Measurements from ENCODE around the gene SLC25A3.
"Not testable (repeated sequence)": the region's sequence is repeated elsewhere in the genome, so short reads cannot be mapped to it uniquely, and the experiment has no call there.

The SLC25A3 gene

DNA sequence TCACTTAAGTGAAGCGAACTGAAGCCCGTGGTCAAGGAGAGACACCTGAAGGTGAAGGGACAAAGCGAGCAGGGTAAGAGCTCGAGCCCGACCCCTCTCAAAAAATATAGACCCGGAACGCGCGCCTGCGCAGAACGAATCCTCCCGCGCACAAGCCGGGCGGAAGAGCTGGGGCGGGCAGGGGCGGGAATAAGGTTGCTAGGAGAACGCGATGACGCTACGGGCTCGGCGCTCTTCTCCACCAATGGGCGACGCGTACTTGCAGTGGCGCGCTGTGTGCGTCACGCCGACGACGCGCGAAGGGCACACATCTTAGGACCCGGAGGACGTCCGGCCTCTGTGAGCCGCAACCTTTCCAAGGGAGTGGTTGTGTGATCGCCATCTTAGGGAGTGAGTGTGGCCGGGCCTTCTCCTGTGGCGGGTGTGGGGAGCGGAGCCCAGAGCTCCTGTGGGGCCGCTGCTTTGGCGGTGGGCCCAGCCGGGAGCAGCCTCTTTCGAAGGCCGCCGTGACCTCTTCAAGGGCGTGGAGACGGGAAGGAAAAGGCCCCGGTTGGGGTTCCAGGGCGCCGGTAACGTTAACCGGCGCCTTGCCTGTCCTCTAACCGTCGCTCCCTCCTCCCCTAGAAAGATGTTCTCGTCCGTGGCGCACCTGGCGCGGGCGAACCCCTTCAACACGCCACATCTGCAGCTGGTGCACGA is at the start of gene SLC25A3:
TSS of gene SLC25A3 (plus strand) at position 336 of the 699 bp plus-strand sequence. CDS start at position 629, 293 bp downstream.
- DNase-seq, result peak; percentile 94

DNA sequence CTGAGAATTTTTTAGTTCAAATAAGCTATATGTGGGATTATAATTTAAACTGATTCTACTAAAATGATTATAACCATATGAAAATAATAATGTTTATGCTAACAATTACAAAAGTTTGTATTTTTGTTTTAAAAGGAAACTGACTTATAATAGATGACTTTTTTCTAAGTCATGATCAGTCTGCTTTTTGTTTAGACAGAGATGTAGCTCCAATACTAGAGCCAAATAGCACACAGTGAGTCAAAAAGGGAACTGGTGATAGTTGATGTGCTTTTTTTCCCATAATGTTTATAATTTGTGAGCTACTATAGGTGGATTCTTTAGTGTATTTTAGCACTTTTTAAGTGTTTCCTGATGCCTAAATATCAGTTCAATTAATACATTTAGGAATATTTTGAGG is 49.8 kb upstream of the SLC25A3 start:
- no peak for DNase-seq

DNA sequence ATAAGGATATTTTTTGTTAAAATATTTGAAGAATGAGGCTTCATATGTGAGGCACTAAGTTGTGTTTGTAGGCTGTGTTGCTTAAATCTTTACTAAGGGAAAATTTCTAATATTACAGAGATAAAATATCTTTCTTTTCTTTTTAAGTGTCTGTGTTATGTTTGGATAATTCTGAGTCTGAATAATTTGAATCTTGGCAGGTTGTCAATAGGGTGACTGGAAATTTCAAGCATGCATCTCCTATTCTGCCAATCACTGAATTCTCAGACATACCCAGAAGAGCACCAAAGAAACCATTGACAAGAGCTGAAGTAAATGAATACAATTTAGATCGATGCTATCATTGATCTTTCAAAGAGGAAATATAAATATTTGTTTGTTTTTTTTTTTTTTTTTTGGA is 48.7 kb upstream of the SLC25A3 start:
- DNase-seq, result no peak

DNA sequence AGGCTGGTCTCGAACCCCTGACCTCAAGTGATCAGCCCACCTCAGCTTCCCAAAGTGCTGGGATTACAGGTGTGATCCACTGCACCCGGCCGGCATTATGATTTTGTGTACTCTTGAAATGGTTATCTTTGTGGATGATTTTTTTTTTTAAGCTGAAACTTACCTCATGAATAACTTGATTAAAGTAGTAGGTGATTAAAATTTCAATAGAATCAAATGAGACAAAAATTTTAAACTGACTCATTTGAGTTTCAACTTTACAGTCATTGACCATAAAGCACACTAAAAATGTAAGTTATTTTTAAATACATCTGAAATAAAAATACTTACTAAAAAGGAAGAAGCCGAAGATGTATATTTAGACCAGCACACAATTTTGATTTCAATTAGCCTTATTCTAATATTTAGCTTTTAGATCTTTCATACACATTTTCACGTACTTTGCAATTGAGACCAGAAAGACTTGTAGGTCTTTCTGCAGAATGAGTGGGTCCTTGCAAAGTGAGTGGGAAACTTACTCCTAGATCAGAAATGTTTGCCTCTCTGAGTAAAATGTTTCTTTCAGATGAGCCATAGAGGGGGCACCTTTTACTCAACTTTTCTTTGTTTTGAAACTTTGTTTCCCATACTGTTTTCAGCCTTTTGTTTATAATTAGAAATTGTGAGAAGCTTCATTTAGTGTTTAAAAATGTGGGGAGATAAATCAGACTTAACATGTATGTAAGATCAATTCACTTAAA is 43.9 kb upstream of the SLC25A3 start:
- DNase-seq, result no peak

DNA sequence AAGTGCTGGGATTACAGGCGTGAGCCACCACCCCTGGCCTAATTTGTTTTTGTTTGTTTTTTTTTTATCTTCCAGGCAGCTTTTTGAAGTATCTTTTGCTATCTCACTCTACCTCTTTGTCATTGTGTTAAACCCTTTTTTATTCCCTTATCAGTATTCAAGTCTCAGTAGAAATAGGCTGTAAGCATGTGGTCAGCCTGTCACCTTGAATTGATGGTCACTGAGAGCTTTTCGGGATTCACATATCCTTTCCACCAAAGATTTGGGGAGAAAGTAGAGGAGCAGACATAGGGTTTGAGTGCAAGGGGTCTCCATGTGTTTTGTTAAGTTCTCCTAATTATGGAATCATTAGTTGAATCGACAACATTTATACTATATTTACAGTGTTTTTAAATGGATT is 41.7 kb upstream of the SLC25A3 start:
- no peak for DNase-seq

DNA sequence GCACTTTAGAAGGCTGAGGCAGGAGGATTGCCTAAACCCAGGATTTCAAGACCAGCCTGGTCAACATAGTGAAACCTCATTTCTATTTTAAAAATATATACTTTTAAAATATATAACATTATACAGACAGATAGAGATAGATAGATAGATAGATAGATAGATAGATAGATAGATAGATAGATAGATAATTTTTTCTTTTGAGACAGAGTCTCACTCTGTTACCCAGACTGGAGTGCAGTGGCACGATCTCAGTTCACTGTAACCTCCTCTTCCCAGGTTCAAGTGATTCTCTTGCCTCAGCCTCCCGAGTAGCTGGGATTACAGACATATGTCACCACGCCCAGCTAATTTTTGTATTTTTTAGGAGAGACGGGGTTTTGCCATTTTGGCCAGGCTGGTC is 35.4 kb upstream of the SLC25A3 start:
- not testable (repeated sequence) for DNase-seq

DNA sequence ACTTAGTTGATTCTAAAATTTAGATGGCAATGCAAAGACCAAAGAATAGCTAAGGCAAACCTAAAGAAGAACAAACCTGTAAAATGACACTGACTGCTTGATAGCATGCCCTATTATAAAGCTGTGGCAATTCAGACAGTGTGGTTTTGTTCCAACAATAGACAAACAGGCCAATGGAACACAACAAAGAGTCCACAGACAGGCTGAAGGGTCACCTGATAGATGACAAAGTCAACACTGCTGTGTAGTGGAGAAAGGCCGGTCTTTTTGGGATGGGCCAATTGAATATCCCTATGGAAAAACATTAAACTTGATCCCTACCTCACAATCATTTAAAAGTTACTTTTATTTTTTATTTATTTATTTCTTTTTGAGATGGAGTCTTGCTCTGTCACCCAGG is 33.8 kb upstream of the SLC25A3 start:
- no peak for DNase-seq

DNA sequence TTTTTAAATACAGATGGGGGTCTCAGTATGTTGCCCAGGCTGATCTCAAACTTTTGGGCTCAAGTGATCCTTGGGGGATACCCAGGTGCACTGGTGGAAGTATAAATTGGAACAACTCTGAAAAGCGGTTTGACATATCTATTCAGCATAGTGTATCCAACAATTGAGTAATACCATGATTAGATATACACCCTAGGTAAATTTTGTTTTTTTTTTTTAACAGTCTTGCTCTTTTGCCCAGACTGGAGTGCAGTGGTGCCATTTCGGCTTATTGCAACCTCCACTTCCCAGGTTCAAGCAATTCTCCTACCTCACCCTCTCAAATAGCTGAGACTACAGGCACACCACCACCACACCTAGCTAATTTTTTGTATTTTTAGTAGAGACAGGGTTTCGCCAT is 31.6 kb upstream of the SLC25A3 start:
- DNase-seq, result no peak

DNA sequence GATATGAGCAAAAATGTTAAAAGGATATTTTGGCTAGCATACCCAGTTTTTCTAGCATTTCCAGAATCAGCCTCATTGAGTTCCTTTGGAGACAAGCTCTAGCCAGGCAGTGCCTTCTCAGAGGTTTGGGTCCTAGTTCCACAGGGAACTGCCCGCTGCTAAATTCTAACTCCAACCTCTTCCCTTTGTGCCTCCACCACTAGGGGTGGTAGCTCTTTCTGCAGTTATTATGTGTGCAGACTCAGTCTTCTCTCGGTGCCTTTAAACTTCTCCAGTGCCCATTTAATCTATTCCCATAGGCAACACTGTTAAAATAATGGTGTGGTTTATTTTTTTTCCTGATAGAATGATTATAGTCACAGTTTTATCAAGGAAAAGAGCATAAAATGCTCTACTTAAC is 21.5 kb upstream of the SLC25A3 start:
- no peak for DNase-seq

DNA sequence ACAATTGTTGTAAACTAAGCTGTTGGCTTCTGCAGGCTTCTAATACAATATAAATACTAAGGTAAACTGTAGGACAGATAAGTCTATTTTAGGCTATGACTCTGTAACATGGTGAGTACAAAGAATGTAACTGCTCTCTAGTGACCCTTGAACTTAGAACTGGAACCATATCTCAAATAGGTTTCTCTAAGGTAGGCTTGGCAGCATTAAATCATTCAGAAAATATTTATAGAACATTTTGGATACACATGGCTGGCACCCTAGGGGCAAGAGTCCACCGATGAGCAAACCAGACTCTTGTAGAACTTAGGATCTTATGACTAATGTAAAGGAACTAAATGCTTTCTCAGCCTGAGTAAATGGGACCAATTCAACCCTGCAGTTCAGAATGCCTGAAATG is 19.4 kb upstream of the SLC25A3 start:
- no peak for DNase-seq

DNA sequence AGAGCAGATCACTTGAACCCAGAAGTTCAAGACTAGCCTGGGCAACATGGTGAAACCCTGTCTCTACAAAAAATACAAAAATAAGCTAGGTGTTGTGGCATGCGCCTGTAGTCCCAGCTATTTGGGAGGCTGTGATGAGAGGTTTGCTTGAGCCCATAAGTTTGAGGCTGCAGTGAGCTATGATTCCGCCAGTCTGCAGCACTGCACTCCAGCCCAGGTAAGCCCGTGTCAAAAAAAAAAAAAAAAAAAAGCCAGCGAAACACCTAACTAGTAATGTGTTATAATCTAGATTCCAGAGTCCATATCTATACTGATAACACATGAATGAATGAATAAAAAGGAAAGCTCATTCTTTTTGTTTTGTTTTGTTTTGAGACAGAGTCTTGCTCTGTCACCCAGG is 18.5 kb upstream of the SLC25A3 start:
- DNase-seq, result no peak

DNA sequence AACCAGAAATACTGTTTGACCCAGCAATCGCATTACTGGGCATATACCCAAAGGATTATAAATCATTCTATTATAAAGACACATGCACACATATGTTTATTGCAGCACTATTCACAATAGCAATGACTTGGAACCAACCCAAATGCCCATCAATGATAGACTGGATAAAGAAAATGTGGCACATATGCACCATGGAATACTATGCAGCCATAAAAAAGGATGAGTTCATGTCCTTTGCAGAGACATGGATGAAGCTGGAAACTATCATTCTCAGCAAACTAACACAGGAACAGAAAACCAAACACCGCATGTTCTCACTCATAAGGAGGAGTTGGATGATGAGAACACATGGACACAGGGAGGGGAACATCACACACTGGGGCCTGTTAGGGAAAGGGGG is 16.7 kb upstream of the SLC25A3 start:
- DNase-seq, result not testable (repeated sequence)

DNA sequence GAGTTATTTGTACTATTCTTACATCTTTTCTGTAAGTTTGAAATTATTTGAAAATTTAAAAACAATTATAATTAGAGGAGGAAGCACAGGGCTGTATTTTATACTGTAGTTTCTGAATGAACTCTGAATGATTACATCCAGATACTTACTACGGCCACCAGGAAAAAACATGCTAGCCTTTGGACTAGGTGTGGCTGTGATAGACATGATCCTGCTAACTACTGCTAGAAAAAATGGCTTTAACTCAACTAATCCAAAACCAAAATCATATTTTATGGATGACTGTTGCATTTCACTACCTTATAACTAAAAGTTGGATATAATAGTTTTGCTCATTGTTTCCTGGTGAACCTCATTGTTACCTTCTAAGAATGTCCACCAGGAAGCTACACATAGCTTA is 15.1 kb upstream of the SLC25A3 start:
- DNase-seq, result no peak

DNA sequence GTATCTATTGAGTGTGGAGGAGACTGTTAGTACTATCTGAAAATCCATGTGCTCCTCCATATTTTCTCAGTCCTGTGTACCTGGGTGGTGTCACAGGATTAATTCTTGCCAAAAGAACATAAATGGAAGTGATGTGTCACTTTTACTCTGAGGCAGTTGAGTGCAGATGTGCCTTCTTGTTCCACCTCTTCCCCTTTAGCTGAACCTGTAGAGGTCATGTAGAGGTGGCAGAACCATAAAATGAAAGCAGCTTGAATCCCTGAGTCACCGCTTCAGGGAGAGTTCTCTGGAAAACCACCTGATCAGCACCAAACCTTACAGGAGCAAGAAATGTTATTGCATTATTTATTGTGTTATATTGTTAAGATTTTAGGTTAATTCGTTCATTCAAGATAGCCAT is 14.7 kb upstream of the SLC25A3 start:
- no peak for DNase-seq

DNA sequence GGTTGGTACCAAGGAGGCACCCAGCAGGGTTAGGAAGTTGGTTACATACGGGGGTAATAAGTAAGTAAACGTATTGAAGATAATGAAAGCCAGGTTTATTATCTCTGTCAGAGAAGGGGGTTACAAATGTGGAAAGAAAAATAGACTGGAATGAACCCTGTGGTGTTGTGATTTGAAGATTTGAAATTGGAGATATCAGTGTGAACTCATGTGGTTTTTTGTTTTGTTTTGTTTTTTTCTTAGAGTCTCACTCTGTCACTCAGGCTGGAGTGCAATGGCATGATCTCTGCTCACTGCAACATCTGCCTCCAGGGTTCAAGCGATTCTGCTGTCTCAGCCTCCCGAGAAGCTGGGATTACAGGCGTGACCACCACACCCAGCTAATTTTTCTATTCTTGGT is 14.1 kb upstream of the SLC25A3 start:
- no peak for DNase-seq

DNA sequence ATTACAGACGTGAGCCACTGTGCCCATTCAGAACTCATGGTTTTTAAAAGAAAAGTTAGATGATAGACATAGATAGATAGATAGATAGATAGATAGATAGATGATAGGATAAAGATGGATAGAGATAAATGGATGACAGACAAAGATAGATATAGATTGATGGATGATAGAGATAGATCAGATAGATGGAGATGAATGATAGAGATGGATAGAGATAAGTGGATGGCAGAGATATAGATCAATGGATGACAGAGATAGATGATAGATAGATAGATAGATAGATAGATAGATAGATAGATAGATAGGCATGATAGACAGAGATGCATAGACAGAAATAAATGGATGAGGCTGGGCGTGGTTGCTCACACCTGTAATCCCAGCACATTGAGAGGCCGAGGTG is 13.7 kb upstream of the SLC25A3 start:
- no peak for DNase-seq

DNA sequence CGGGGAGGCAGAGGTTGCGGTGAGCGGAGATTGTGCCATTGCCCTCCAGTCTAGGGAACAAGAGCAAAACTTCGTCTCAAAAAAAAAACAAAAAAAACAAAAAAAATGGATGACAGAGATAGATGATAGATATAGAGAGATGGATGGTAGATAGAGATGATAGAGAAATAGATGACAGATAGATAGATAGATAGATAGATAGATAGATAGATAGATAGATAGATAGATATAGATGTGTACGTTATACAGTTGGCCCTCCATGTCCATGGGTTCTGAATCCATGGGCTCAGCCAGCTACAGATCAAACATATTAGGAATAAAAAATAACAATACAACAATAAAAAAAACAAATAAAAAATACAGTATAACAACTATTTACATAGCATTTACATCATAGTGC is 12.8 kb upstream of the SLC25A3 start:
- DNase-seq, result no peak

DNA sequence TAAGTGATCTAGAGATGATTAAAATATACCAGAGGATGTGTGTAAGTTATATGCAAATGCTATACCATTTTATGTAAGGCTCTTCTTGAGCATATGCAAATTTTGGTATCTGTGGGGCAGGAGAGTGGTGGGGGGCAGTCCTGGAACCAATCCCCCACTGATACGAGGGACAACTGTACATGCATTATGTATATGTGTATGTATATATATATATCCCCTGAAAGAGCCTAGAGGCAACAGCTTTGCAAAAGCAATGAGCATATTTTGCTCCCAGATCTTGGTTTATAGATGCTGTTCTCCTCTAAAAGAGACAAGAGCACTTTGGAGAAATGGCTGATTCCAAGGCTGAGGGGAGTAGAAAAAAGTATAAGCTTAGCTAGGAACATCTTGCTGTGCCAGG is 12.4 kb upstream of the SLC25A3 start:
- DNase-seq, result no peak

DNA sequence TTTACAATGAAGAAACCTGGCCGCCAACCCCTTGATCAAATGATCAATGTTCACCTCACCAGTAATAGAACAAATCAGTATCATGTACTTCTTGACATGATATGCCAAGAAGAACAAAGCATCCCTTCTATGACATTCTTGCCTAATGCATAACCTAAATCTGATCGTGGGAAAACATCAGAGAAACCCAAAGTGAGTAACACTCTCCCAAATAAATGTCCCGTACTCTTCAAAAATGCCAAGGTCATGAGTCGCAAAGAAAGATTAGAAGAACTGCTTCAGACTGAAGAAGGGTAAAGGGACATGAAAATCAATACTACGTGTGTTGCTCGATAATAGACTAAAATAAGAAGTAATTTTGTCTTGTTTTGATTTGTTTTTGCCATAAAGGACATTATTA is 11.4 kb upstream of the SLC25A3 start:
- no peak for DNase-seq

DNA sequence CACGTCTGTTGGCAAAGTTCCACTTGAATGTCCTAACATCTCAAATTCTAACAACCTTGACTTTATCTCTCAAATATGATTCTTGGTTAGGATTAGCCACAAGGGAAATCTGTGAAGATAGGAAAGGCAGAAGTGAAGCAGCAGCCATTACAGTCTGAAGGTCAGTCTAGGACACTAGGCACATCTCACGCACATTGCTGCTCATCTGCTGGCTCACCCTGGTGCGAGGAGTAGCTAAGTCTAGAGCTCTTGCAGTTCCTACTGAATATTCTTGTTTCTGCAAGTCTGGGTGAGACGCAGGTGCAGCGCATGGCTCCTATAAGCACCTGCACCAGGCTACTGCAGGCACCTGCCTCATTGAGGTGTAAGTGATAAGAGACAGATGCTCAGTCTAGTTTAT is 6.4 kb upstream of the SLC25A3 start:
- no peak for DNase-seq

DNA sequence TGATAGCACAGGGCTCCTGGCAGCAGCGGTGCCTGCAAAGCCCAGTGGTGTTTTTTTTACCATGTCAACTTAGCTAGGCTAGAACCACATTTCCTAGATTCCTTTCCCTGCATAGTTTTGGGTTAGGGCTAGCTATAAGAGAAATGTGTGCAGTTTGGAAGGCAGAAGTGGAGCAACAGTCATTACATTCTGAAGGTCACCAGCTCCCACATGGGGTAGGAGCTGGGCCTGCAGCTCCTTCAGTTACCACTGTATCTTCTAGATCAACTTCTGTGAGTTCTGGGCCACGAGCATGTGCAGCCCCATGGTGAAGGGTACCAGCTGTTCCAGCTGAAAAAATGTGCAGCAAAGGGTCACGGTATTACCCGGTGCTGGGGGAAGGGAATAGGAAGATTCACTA is 2.3 kb upstream of the SLC25A3 start:
- DNase-seq, result no peak

DNA sequence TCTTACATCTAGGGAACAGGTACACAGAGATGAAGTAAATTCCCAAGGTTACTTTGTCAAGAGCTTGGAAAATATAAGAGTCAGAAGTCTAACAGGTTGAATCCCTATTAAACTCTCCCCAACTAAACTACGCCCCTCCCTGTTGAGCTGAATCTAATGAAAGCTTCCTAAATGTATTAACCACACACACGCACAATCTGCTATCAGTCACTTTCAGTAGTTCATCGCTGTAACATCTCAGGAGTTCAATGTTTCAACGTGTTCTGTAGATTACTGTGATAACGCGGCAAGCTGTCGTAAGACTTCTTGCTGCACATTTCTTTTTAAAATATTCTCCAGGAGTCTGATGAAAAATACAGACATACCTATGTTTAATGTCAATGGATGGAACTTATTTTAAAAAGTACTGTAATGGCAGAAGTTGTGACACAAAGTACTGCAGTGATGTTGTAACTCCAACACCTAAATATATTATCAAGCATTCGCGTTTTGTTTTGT is 612 bp upstream of the SLC25A3 start:
- peak; percentile 14 for DNase-seq

DNA sequence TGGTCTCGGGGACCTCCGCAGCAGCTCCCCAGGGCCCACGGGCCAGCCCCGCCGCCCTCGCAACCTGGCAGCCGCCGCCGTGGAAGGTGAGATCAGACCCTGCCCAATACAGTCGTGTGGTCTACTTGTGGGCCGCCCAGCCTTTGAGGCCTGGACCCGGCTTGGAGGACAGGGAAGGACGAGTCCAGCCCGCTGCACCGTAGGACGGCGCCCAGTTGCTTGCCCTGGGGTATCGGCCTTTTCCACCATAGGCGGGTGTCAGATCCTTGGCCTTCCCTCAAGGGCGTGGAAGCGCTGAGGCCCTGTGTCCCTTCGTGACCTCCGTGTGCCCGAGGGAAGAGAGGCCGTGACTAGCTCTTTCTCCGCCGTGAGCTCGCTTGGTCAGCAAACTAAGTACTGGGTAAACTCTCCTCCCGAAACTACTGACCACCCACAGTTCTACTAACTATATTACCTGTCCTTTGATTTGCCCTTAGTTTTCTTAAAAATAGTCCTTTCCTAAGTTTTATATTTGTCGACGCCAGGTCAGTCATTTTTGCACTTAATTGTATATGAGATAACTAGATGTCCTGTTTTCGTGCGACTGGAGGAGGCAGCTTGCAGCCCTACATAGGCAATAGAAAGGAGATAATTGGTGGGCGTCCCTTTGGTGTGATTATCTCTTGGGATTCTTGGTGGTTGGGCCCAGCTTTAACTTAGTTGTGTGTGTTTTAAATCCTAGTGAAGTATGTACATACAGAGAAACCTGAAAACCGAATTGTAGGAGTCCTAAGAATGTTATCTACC is 757 bp downstream of the SLC25A3 start:
- no peak for DNase-seq
